ENCODE results near the gene NPY4R.
"Not testable (repeated sequence)": the region's sequence is repeated elsewhere in the genome, so short reads cannot be mapped to it uniquely, and the experiment has no call there.

Gene NPY4R

DNA sequence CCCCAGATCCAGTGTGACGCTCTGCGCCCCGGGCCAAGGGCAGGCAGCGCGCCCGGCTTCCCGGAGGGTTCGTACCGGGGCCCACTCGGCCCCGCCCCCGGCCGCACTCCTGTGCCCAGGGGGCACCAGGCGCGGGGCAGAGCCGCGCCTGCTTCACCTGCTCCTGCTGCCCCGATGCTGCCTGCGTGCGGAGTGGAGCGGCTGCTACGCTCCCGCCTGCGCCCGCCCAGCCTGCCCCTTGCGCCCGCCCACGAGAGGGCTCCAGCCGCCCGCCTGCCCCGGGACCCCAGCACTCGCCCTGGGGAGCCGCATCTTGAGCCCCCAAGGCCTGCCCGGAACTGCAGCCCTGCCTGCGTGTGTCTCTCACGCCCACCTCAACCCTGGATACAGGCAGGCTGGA, at the start of gene NPY4R:
NPY4R (minus strand) TSS at position 194 of the 400 bp plus-strand sequence. CDS start 3,323 bp downstream, outside the sequence.
- DNase-seq = not testable (repeated sequence)

GRCh38 chr10:46515366-46515765, 49.6 kb upstream of the NPY4R start:
- no peak for DNase-seq

DNA sequence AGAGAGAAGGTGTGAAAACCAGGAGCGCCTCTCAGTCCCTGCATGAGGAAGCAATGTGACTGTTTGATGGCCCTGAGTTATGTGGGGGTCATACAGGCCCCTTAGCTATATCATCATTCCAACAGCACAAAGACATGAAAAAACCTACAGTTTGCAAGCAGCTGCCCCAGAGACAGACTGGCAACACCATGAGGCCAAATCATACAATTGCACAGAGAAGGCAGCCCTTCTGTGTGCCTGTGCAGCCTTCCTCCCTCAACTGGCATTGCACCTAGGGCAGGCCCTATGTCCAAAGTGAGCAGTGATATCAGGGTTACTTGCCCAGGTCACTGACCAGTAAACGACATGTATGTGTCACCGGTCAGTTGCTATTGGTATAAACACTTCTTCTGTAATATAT, 49.1 kb upstream of the NPY4R start:
- no peak for DNase-seq

GRCh38 chr10:46514431-46514861, 48.7 kb upstream of the NPY4R start:
- no peak for DNase-seq

GRCh38 chr10:46513333-46513732, 47.6 kb upstream of the NPY4R start:
- not testable (repeated sequence) for DNase-seq

GRCh38 chr10:46512725-46513124, 47.0 kb upstream of the NPY4R start:
- DNase-seq = not testable (repeated sequence)

- DNase-seq = not testable (repeated sequence)
These were observed 46.2 kb upstream of the NPY4R start for GRCh38 chr10:46512002-46512401.

GRCh38 chr10:46499990-46500389, 34.2 kb upstream of the NPY4R start:
- not testable (repeated sequence) for DNase-seq

- not testable (repeated sequence) for DNase-seq
These were observed 33.4 kb upstream of the NPY4R start for GRCh38 chr10:46498985-46499703.

DNA sequence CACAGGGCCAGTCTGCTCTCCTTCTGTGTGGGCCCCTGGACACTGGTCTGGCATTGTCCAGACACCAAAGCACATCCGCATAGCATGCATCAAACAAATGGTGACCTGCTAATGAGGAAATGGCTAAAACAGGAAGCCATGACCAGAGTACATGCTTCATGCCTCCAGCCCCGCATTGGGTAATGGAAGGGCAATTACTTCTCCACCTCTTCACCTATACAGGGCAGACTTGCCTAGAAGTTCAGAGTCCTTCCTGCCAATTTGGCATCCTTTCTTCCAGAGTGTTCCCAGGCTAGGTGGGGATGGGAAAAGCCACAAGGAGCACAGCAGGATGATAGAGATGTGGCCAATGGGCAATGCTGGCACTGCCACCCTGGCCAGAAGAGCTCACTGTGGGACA, 32.1 kb upstream of the NPY4R start:
- not testable (repeated sequence) for DNase-seq

DNA sequence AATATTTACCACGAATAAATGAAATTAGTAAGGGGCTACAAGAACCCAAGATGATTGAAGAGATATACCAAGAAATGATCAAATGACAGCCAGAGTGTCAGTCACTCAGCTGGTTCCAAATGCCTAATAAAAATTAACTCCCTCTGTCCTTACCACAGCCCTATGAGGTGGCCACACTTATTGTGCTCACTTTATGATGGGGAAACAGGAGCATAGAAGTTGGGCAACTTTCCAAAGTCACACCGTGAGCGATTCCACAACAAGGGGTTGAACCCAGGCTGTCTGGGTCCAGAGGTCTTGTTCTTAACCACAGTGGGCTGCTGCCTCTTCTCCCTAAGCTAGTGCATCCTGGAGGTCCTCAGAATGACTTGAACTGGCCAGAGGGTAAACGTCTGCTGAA, 31.6 kb upstream of the NPY4R start:
- DNase-seq = not testable (repeated sequence)

- not testable (repeated sequence) for DNase-seq
These were observed 25.8 kb upstream of the NPY4R start for GRCh38 chr10:46491364-46492114.

GRCh38 chr10:46490285-46490684, 24.5 kb upstream of the NPY4R start:
- not testable (repeated sequence) for DNase-seq

GRCh38 chr10:46486459-46486858, 20.7 kb upstream of the NPY4R start:
- not testable (repeated sequence) for DNase-seq

DNA sequence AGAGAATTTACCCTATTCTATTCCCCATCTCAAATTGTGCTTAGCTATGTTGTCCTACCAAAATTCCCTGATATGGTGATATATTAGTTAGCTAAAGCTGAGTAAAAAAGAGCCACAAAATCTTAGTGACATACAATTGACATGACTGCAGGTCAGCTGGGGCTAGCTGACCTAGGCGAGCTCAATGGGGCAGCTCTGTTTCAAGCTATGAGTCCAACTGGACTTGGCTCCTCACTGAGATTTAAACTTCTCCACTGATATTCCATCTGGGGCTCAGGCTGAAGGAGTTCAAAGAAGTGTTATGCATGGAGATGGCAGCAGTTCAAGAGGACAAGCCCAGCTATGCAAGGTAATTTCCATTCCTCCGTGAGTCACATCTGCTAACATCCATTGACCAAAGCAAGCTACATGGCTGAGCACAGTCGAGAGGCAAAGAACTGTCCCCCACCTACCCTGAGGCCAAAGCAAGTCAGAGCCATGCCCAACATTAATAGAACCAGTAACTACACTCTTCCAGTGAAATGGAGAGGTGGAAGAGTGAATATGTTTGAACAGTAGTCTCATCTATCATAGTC, 9.1 kb upstream of the NPY4R start:
- not testable (repeated sequence) for DNase-seq

DNA sequence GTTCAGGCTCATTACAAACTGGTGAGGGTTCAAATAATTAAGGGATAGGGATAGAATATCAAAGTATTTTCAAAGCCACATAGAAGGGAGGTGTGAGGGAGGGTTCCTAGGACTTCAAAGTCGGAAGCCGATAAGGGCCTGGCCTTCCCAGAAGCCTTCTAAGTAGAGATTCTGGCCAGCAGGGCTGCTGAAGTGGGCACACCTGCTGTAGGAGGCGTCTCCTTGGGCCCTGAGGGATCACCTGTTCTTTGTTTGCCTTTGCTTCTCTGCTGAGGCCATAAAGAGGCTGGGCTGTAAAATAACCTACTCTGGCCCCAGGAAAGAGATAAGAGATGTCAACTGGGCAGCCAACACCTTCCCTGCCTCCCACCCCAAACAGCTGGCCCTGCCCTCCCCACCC, 8.0 kb upstream of the NPY4R start:
- not testable (repeated sequence) for DNase-seq

DNA sequence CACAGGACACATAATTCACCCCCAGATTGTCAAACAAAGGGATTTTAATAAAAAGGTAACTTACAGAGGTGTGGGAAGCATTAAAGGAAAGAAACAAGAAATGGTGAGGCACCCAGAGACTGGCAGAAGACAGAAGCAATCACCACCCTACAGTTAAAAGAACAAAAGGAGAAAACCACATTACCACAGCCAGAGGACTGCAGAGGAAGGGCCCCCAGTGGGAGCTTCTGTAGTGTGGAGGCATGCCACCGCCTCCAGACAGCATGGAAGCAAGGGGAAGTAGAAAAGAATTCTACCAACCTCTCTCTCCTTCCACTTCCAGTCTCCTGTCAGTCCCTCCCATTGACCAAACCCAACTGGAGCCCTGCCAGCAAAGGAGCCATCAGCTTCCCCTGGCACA, 4.4 kb upstream of the NPY4R start:
- DNase-seq = not testable (repeated sequence)

- DNase-seq = not testable (repeated sequence)
These were observed 2.5 kb upstream of the NPY4R start for GRCh38 chr10:46468119-46468809.

DNA sequence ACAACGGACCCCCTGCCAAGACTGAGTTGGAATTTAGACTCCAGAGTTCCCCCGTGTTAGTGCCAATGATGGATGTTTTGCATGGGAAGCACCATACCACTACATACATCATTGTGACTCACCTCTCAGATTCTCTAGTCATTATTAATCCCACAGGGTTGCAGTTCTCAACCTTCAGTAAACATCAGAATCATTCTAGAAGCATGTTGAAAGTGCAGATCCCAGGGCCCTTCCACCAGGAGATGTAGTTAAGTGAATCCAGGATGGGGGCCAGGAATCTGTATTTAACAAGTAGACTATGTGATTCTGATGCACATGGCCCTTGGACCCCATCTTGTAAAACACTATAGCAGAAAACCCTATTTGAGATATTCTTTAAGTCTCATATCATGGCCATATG, 2.1 kb downstream of the NPY4R start:
- not testable (repeated sequence) for DNase-seq

DNA sequence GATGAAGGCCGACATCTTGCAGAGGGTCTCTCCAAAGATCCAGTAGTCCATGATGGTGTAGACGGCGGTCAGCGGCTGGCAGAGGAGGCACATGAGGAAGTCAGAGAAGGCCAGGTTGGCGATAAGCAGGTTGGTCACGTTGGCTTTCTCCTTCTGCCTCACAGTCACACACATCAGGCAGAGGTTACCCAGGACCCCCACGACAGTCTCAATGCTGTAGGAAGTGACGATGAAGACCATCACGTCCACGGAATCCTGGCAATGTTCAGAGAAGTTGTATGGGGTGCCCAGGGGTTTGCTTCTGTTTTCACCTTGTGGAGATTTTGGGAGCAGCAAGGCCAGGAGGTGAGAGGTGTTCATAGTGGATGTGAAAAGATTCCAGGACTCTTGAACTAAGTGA, 3.5 kb downstream of the NPY4R start:
- not testable (repeated sequence) for DNase-seq

GRCh38 chr10:46459579-46459978, 6.2 kb downstream of the NPY4R start:
- not testable (repeated sequence) for DNase-seq

GRCh38 chr10:46457071-46457470, 8.7 kb downstream of the NPY4R start:
- not testable (repeated sequence) for DNase-seq

GRCh38 chr10:46455992-46456391, 9.8 kb downstream of the NPY4R start:
- not testable (repeated sequence) for DNase-seq
